Stimulated activated CD4-positive, alpha-beta T cell treated with anti-CD3 and anti-CD28 coated beads, Interleukin-1b, Interleukin-23, amount 100 ng/mL, for 4 hours (primary cell): Measurements from ENCODE around the gene KRTAP6-3.

Experiments used
- DNase-seq, 2 donors: peaks; one replicate each; pipeline ENCODE4 v3.0.0-alpha.2; 2020; ENCODE audit warnings: low read depth in 2 of 2

Gene KRTAP6-3

GRCh38 chr21:30625449-30626165 is 33.4 kb downstream of the KRTAP6-3 start:
- DNase-seq, result no peak

DNA sequence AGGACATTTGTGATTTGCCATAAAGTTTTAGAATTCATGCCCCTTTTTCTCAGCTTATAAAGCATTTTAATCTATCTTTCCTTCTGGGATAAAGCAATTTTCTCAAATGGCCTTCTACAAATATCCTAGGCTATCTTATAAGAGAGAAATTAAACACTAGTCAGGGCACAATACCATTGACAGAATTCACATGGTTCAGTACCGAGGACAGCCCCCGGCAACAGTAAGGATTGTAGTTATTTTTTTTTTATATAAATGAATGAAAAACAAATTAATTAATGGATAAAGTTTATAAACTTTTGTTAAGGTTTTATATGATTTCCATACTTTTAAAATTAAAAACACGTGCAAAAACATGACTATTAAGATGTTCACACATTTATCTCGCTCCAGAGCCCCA is 35.9 kb downstream of the KRTAP6-3 start:
- DNase-seq, result no peak

DNA sequence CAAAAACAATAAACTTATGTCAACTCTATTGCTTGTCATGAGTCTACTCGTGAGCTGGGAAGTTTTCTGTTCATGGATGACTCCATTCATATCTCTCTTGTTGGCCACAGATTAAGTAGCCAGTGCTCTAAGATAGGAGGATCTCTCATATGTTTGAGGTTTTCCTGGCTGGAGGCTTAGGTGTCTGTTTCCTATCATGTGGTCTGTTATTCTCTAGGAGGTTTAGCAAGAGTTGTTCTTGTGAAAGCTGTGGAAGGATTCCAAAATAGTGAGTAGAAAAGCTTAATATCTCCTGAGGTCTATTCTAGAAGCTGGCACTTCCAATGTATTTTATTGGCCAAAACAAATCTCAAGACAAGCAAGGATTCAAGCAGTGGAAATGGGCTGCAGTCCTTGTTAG is 37.0 kb downstream of the KRTAP6-3 start:
- DNase-seq, result no peak

DNA sequence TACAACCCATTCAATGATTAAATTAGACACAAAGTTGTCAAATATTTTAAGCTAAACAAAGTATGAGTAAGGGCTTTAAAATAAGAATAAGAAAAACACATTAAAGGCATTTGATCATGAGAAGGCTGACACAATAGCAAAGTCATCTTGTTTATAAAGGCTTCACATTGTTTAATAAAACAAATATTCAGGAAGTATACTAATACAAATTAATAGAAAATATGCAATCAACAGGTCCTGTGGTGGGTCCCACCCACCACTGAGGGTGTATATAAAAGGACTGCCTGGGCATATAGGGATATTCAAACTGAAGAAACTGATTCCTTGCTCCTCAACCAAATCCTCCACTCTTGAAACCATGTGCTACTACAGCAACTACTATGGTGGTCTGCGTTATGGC is 42.7 kb downstream of the KRTAP6-3 start, which contains the start of gene KRTAP20-2:
Gene KRTAP20-2 (plus strand): TSS at position 301 of the 400 bp plus-strand sequence. CDS start 58 bp downstream, at position 359.
- no peak for DNase-seq

- DNase-seq, result no peak
These were observed 46.4 kb downstream of the KRTAP6-3 start for GRCh38 chr21:30638686-30639085.

DNA sequence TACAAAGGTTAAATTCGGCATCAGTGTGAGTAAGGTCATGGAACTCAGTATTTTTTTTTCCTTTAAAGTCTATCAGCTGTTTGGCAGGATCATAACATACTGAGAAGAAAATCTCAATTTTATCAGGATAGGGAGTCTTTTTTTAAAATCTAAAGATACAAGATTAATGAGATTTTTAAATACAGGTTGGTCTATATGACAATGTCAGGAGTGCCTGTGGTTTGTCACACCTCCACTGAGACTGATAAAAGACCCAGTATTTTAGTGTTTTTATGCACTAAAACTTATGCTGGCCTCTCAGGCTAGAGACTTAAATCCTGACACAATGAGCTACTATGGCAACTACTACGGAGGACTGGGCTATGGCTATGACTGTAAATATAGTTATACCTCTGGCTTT is 50.3 kb downstream of the KRTAP6-3 start, which contains the start of gene KRTAP20-3:
Gene KRTAP20-3 (plus strand): TSS at position 301 of the 400 bp plus-strand sequence.
- no peak for DNase-seq
